Loucy (cell line): Measurements from ENCODE around the gene KIF3B.

ENCODE experiments used
- CTCF ChIP-seq: fragments of 200-600 bp; sonication (generic); conservative IDR thresholded peaks from 2 replicates; pipeline ENCODE4 v1.5.1; 2014; ENCODE audit warnings: mild to moderate bottlenecking, antibody characterized with exemption, low read length
- EZH2phosphoT487 ChIP-seq: fragments of 200-600 bp; IDR thresholded peaks from 2 replicates; pipeline ENCODE4 v1.6.1; 2018; ENCODE audit warnings: antibody characterized with exemption, mild to moderate bottlenecking, moderate library complexity, borderline replicate concordance

GRCh38 chr20:32282461-32282860, 5.0 kb downstream of the KIF3B start:
- no peak for TF ChIP-seq EZH2phosphoT487
- no peak for TF ChIP-seq CTCF
